Stimulated activated CD4-positive, alpha-beta T cell treated with anti-CD3 and anti-CD28 coated beads, Interleukin-2, amount 100 ng/mL, for 24 hours (primary cell): Measurements from ENCODE around the gene SHB.
A peak's percentile ranks its signal among the peaks of the same experiment; 100 is the strongest.

Experiments used
- DNase-seq, 2 donors: peaks; one replicate each; pipeline ENCODE4 v3.0.0-alpha.2; 2020

Gene SHB

DNA sequence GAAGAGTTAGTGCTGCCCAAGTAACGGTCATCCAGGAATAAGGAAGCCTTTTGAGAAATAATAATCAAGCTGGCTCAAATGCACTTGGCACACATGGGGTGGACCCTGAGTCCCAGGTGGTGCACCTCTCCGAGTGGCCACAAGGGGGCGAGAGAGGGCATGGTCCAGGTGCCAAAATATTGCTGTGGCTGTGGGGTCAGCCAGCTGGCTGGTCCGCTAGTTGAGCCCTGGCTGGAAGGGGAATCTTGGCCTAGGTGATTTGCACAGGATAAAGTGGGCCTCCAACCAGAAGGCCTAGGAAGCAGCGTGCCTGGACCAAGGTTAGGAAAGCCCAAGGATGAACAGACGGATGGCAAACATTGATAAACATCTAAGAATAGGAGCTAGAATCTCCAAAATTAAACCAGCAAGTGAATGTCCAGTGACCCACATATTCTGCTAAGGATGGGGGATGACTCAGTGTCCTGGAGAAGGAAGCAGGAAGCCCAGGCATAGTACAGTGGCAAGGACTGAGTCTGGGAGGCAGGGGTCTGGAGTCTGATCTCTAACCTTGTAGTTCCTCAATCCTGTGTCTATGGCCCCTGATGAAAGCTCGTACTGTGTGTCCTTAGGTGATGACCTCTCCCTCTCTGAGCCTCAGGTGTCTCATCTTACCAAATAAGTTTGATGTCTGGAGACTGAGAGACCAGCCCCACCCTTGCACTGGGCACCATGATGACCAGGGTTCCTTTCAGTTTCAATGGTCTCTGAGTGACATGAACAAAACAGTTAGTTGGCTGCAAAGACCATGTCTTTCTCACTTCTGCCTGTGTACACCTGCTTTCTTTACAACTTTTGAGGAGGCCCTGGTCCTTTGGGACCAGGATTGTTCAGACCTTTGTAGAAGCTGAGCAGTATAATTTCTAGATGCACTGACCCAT lies 19.2 kb upstream of the SHB start:
- DNase-seq = peak; percentile 78 to 82

DNA sequence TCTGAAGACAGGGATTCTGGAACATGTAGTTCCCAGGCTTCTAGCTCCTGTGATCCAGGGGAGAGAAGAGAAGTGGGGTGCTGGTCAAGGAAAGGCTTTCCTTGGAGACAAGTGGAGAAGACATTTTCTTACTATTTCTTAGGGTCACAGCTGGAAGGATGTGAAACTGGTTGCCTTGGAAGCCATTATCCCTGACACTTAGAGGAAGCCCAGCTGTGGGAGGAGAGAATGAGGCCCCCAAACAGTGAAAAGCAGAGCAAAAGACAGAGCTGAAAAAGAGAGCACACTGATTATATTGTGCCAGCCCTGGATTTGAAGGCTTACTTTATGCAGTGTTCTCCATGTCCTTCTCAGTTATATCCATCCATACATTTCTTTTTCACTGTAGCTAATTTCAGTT lies 17.5 kb upstream of the SHB start:
- DNase-seq = no peak

DNA sequence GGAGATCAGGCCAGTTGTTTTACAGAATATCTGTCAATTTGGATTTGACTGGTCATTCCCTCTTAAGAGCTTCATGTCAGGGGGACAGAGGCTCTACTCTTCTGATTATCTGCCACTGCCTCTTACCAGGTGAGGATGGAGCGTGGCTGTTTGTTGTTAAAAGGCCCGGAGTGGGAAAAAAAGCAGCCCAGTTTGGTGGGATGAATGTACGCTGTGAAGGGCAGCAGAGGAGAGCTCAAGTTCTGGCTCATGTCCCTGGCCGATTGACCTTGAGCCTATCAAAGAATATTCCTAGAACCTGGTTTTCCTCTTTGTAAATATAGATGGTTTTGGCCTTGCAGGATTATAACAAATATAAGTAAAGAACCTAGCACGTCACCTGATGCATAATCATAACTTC lies 16.3 kb upstream of the SHB start:
- DNase-seq = no peak

DNA sequence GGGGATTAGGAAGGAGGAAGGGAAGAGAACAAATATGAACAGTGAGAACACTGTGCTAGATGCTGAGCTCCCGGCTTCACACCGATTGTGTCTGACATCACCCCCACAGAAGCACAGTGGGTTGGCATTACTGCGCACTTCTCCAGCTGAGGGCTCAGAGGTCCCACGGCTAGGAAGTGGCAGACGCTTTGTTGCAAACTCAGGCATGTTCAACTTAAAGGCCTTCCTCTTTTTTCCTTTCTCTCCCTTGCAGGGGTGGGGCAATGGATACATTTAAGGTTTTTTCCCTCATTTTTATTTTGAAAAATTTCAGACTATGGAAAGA lies 15.5 kb upstream of the SHB start:
- no peak for DNase-seq

DNA sequence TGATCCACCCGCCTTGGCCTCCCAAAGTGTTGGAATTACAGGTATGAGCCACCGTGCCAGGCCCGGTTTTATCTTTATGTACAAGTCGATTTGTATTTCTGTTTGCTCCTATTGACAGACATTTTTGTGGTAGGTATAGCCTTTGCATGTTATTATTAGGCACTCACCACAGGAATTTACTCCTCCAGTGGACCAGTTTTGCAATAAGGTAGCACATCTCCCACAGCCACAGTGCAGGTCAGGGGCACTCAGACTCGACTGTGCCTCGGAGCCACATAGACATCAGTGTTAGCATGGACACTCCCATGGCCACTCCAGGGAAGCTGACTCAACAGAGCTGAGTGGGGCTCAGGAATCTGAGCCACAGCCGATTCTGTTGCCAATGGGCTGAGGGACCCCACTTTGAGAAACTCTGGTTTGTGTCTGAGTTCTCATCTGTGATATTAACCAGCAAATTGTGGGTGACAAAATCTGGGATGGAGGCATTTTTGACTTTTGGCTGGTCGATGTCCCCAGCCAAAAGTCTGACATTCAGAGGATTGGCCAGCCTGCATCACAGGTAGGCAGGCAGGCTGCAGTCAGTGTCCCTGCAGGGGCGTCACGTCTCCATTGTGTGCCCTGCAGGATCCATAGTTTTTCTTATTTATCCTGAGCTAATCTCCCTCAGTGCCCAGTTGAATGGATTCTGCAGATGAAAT lies 15.0 kb upstream of the SHB start:
- DNase-seq = no peak

DNA sequence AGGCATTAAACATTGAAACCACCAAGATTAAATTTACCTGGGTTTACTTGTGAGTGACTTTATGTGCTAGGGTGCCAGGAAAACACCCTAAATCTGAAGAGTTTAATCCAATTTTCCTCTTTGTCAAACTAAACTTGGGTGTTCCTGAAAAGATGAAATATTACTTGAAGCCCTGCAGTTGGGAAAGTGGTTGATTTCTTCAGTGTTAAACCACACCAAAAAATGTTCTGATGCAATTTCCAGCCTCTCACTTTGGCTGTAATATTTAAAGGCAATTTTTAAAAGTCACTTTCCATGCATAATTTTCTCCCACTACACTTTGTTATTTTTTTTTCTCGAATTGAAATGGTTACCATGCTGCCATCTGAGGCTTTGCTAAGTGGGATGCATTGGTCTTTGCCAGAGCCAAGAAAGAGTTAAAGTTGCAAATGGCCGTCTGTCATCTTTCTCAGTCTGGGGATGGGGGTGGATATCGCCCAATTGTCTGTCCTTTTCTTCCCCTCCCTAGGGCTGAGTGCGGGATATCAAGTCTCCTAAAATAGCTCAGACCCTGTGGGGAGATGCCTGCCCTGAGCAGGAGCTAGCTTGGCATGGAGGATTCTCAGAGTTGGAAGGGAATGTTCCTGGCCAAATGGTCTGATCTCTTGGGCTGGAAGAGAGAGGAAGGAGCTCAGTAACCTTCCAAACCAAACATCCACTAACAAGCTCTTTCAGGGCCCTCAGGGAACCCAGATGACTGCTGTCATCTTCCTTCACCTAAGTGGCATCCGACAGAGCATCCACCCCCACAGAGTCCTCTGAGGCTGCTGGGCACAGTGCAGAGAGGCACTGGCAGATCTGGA lies 13.6 kb upstream of the SHB start:
- no peak for DNase-seq

DNA sequence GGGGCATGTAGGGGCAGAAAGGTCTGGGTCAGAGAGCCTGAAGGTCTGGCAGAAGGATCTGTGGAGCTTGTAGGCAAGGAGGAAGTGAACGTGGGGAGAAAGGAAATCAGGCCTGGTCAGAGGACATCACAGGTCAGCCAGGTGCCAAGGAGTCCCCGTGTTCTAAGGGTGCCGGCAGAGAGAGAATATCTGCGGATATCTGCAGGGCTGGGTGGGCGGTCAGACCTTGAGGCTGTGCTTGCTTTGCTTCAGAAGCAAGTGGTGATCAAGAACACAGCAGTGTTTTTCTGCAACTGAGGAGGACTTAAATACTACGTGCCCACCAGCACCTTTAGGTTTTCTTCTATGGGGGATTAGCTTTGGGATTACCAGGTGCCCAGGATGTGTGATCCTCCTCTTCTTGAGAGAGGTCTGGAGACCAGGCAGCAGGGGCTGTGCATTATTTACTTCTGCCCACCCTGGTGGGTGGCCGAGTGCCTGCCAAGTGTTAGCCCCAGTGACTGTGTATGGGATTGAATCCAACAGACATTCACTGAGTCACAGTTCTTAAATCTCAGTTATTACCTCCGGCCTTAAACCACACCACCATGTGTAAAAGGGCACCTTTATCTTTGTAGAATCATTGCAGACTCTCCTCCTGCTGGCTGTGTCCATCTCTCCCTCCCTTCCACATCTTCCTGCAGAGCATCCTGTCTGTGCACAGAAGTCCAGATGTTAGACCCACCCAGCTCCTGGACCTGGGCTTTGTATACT lies 12.5 kb upstream of the SHB start:
- no peak for DNase-seq

DNA sequence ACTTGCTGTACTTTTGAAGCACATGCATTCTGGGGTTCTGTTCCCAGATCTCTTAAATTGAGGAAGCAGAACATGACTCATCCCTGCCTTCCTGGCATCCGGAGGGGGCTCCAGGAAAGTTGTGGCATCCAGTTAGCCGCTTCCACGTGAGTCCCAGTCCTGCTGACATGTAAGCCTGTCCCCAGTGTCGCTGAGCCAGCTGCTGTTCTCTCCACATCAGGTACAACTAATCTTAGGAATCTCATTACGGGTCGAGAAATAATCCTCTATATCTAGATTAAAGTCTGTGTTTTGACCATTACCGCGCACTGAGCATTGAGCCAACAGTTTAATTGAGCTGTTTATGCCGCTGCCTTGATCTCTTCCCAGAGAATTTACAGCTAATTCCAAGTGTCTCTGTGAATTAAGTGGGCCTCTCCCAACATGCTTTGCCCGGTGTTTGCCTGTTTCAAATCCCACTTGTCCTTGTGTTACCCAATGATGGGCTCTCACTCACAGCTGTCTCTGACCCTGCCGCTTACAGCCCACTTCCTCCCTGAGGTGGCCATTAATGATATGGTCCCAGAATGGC lies 10.5 kb upstream of the SHB start:
- no peak for DNase-seq

DNA sequence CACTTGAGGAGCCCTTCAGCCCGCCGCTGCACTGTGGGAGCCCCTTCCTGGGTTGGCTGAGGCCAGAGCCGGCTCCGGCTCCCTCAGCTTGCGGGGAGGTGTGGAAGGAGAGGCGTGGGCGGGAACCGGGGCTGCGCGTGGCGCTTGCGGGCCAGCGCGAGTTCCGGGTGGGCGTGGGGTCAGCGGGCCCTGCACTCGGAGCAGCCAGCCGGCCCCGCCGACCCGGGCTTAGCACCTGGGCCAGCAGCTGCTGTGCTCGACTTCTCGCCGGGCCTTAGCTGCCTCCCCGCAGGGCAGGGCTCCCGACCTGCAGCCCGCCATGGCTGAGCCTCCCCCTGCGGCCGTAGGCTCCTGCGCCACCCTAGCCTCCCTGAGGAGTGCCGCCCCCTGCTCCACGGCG lies 6.2 kb upstream of the SHB start:
- no peak for DNase-seq

DNA sequence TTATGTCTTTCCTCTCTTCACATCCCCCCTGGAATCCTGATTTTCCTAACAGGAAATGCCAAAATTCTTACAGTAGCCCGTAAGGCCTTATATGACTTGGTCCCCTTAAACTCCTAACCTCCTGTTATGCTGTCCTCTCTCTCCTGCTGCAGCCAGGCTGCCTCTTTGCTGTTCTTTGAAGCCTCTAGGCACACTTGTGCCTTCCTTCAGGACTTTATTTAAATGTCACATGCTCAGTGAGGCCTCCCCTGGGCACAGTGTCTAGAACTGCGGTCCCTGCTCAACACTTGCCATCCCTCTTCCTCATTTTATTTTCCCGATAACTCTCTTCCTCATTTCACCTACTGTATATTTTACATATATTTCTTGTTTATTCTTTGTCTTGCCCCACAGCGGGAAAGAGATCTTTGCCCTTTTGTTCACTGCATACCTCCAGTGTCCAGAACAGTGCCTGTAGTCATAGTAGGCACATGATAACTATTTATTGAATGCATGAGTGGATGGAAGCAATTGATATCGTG lies 5.5 kb upstream of the SHB start:
- DNase-seq = no peak

DNA sequence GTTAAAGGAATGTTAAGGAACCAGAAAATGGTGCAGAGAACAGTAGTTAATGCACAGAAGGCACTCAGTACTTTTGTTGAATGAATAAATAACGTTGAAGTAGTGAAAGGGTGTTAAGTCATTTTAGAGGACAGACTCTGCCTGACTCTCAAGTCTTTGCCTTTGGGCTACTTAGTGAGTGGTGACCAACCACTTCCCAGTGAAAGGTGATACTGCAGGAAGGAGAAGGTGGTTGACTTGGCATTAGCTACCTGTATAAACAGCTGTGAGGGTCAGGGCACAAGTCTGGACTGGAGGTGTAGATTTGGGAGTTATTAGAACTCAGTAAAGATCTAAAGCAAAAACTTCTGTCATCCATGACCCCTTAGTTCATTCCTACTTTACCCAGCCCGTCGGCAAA lies 4.9 kb upstream of the SHB start:
- DNase-seq = no peak

DNA sequence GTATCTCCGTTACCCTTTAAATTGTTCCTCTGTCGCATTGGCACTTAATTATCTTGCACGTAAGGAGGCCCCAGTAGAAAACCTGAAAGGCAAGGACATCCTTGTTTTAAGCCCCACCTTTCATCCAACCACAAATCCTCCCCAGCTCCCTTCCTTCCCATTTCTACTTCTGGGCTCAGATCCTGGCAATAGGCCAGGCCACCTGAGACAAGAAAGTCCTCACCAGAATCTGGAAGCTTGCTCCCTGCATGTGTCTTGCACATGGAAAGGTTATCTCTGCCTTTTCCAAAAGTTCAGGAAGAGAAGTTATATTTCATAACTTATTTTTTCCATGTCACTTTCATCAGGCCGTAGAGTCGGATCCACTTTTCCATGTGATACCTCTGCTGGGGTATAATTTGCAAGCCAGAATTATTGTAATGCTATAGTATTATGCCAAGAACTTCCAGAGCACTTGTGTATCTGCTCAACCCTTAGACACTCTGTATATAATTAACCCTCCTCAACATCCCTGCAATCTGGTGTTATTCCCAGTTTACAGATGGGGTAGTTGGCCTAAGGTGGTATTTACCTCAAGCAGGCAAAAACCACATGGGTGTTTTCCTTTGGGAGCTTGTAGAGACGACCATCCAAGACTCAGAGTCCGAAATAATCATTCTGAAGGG lies 2.6 kb upstream of the SHB start:
- DNase-seq = no peak

DNA sequence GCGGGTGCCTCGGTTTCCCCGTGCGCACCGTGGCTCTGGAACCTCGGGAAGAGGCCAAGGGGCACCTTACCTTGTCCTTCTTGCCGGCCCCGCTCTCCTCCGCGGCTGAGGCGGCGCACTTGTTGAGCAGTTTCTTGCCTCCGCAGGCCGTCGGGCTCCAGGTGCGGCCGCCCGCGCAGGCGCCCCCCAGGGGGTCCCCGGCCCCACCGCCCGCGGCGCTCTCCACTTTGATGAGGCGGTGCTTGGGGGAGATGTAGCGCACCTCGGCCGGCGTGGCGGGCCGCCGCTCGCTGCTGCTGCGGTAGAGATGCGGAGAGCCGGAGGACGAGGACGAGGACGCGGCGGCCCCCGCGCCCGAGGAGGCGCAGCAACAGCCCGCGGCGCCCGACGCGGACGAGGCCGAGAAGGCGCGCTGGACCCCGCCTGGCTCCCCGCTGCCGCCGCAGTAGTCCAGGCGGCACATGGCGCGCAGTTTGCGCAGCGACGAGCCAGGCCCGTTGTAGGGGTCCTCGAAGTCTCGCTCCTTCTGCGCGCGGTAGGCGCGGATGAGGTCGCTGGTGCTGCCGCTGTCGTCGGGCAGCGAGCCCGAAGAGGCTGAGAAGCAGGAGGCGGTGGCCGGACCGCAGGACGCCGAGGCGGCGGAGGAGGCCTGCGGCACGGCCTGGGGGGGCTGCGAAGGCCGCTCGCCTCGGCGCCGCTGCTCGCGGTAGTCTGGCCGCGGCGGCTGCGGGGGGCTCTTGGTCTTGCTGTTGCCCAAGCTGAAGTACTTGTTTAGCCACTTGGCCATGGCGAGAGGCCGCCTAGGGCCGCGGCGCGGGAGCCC lies 957 bp downstream of the SHB start:
- DNase-seq = peak in 1 of 2 donors; percentile 29

DNA sequence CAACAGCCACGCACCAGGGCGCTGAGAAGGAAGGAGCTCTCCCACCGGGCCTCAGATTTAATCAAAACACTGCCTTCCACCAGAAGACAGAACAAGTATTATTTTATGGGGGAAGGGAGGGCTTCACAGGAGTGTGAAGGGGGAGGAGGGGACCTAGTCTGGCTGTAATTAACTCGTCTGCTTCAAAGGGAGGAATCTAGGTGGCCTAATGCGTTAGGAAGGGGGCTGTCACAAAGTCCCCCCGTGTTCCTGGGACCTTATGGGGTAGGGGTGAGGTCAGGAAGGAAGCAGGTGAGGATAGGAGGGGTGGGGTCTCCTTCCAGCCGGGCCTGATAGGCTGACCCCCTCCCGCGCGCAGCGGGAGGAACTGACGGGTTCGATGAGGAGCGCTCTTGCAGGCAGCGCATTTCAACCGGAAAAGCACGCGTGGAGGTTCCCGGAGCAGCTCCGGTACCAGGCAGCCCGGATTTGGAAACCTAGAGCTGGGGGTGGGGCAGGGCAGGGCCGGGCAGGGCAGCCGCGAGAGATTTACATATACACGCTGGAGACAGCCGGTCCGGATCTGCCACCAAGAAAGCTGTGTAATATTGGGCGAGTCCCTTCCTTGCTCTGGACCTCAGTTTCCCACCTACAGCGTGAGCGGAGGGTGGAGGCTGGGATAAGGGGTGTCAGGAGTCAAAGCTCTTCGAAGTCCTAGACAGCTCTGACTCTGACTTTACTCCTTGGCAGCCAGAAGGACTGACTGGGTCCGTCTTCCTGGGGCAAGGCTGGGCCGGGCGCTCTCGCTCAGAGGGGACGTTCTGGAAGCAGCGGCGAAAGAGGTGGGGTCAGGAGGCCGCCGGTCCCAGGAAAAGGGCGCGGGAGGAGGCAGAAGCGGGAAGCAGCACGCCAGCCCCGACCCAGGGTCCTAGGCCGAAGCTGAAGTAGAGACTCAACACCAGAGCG lies 1.8 kb downstream of the SHB start:
- DNase-seq = peak; percentile 30 to 33

DNA sequence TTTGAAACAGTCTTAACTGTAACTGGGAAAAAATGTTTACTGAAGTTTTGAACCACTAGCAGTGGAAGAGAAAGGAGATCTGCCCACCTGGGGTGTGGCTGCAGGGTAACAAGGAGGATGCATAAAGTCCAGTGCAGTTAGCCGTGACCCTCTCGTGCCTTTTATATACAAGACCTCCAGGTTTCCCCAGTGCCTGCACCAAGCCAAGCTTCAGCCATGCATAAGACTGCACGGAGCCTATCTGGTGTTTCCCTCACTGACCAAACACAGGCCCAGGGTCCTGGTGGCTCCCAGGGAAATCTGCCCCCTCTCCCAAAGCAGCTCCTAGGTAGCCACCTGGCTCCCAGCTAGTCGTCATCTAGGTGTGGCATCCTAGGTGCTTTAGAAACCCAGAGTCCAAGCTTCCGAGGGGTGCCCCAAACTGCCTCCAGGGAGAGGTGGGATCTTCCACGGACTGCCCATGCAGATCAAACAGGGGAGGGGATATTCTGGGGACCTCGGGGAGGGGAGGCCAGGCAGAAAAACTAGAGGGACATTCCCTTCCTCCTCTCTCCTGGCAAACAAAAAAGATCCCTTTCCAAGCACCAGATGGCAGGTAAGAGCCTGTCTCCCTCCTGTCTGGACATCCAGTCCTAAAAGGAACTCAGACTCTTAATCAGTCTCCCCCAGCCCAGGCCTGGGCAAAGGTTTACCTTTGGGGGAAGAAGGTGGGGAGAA lies 2.7 kb downstream of the SHB start:
- no peak for DNase-seq

DNA sequence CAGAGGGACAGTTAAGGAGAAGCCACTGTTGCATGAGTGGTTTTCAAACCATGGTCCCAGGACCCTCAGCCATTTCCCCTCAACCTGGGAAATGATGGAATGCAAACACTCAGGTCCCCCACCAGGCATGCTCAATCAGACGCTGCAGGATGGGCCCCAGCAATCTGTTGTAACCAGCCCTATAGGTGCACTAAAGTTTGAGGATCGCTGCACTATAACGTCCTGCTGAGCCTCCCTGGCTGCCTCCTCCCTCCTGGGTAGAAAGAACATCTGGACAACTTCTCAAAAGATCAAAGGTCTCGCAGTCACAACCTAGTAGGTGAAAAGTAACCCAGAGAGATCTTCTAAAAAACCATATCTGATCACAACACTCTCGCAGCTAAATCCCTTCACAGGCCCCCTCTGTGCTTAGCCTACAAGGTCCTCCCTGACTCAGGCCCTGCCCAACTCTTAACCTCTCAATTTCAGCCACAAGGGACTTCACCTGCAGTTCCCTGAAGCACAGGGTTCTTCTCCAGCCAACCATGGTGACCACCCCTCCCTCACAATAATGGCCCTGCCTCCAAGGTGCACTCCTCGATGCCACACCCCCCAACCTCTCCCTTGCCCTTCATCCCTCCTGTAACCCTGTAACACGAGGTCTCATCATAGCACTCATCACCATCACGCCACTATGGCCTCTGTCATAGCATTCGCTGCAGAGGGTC lies 3.5 kb downstream of the SHB start:
- no peak for DNase-seq

DNA sequence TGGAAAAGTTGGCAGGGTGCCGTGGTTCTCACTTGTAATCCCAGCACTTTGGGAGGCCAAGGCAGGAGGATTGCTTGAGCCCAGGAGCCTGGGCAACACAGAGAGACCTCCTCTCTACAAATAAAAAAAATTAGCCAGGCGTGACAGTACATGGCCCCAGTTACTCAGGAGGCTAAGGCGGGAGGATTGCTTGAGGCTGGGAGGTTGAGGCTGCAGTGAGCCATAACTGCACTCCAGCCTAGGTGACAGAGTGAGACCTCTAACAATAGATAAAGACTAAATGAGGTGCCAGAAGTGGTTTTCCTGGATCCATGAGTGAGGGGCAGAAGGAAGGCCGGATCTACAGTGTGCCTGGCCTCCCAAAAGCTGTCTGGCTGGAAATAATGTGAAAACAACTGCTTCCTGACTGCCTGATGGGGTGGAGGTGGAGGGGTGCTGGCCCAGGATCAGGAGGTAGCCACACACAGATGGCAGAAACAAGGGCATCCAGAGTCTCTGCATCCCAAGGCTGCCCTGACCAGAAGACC lies 4.1 kb downstream of the SHB start:
- DNase-seq = no peak

DNA sequence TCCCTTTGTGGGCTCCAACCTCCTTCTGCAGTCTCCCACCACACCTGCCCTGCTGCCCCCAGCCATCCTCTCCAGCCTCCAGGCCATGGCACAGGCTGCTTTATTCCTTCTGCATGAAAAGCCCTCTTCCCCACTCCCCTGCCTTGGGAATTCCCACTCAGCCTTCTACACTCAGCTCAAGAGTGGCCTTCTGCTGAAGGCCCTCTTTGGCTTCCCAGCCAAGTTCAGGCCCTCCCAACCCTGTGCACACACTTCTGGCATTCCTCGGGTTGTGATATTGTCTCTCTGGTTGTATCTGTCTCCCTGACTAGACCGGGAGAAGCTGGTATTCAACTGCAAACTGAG lies 5.7 kb downstream of the SHB start:
- no peak for DNase-seq
